Midbrain (tissue), 1 donor: ENCODE results near the gene PRR23B.
"Not testable (repeated sequence)": the region's sequence is repeated elsewhere in the genome, so short reads cannot be mapped to it uniquely, and the experiment has no call there.

Experiments
- DNase-seq: peaks from one replicate; lab custom pipeline; 2025; lab: John Stamatoyannopoulos, UW

The PRR23B gene

DNA sequence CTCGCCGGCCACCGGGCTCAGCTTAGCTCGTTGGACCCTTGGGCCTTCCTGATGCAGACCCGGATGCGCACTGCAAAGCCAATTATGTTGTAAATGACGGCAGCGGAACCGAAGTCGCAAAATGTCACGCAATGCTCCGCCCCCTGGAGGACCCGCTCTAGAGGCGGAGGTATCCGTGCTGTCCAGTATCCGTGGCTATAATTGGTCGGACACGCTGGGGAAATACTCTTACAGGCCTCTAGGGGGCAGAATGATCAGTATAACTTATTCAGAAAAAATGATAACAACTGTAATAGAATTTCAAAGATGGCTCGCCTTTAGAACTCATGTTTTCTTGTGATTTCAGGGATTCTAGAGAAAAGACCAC is at the start of gene PRR23B:
TSS of gene PRR23B (minus strand) at position 59 of the 367 bp plus-strand sequence. CDS start 265 bp downstream, outside the sequence.
- DNase-seq = no peak

DNA sequence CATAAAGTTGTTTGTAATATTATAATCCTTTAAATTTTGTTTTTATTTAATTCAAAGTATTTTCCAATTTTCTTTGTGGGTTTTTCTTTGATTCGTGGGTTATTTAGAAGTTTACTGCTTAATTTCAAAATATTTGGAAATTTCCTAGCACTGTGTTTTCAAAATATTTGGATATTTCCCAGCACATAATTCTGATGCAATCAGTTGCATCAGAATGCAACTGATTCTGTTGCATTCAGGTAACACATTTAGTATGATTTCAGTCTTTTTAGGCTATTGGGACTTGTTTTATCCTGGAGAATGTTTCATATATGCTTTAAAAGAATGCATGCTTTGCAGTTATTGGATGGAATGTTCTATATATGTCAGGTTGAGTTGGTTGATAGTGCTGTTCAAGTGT is 42.2 kb upstream of the PRR23B start:
- DNase-seq = no peak

- DNase-seq = no peak
These were observed 32.3 kb upstream of the PRR23B start for GRCh38 chr3:139052802-139053600.

GRCh38 chr3:139044366-139045210 is 23.9 kb upstream of the PRR23B start, which contains the start of gene PRR23C:
TSS of gene PRR23C (minus strand) at chr3:139044892. CDS start at chr3:139044620, 272 bp downstream.
- DNase-seq = no peak

DNA sequence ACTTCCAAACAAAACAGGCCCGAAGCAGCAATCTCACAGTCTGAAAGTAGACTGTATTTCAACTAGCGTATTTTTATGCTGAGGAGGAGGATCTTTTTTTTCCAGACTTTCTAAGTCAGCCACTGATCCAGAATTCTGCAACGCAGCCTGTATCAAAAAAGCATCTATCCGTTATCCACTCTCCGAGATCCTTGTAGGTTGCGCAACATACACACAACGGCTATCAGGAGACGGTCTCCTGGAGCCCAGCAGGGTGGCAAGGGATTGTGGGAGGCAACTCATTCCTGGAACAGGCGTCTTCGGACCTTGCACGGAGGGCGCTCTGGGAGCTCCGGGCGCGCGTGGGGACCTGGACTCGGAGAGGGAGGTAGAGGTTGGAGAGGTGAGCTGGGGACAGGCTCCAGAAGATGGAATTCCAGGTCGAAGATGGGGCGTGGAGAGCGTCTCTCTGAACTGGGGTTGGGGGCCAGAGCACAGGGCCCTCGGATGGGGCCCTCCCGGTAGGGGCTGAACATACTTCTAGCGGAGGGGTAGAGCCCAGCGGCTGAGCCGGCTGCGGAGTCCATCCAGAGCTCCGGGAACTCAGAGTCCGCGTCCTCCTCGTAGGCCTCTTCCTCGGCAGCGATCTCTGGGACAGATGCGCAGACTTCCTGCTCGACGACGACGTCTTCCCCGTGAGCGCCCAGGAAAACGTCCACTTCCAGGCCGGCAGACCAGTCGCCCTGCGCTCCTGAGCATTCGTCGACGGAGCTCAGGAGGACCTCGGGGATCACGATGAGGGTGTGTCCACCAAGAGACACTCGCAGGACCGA is 23.0 kb upstream of the PRR23B start:
- DNase-seq = no peak

DNA sequence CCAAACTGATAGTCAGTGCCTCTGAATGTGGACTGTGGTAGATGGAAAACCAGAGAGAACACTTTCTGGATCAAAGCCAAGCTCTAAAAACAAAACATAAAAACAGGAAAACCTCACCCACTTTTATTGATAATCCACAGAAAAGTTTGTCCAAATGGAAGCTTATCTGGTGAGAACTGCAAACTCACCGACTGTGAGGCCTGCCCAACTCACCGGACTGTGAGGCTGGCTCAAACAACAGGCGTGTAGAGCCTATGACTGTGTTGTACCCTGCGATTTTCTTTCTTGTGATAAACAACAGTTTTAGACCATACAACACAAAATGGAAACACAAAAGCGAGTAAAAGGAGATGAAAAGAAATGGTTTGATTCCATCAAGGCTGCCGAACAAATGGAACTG is 16.8 kb upstream of the PRR23B start:
- DNase-seq = no peak

- DNase-seq = no peak
These were observed 11.7 kb upstream of the PRR23B start for GRCh38 chr3:139032326-139033002.

GRCh38 chr3:139030576-139030975 is 9.8 kb upstream of the PRR23B start:
- DNase-seq = not testable (repeated sequence)

GRCh38 chr3:139024968-139025367 is 4.2 kb upstream of the PRR23B start:
- DNase-seq = no peak

- DNase-seq = no peak
These were observed 474 bp downstream of the PRR23B start for GRCh38 chr3:139020036-139020867.

DNA sequence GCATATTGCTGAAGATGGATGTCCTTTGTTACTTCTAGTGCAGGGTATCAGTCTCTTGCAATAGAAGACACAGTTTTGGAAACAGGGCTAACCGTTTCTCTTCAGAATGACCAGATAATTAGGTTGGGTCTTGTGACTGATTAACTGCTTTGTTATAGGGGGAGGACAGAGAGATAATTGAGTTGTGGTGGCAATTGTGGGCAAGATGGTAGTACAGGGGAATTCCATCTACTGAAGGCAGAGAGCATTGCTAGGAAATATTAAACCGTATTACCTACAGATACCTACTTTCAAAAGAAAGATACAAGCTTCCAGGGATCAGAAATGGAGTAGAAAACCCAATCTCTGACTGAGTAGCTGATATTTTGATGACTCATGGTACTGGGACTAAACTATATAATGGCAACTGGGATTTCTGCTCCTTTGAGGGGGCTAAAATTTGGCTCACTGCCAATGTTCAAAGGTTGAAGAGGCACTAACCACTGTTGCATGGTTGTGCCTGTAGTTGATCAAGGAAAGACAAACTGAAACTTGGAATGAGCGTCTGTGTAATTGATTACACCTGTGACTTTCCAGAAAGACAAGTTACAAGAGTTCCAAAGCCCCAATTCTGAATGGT is 4.2 kb downstream of the PRR23B start:
- no peak for DNase-seq

DNA sequence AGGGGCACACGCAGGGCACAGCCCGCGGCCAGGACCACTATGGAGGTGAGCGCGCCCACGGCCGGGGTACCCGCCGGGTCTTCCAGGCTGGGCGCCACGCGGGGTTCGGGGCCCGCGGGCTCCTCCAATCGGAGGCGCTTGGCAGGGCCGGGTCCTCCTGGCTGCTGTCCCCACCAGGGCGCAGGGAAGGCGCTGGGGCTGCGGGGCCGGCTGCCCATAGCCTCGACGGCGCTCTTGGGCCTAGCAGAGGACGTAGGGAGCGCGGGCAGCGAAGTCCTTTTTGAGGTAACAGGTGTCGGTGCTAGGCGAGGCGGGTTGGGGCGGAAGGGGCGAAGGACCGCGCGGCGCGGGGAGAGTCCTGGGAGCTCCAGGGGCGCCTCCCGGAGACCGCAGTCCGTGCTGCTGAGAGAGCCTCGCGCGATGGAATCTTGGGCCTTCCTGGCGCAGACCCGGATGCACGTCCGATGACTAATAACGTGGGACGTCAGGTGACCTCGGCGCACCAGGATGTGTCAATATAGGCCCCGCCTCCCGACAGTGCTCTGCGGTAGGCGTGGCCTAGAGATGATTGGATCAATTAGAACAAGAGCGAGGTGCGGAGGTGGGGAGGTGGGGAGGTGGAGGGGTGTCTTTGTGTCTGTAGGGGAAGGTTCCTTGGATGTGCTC is 14.5 kb downstream of the PRR23B start, which contains the start of gene PRR23A:
TSS of gene PRR23A (minus strand) at position 218 of the 666 bp plus-strand sequence. CDS start at position 218, 0 bp downstream.
- DNase-seq = no peak

- no peak for DNase-seq
These were observed 15.3 kb downstream of the PRR23B start for GRCh38 chr3:139005356-139005993.

DNA sequence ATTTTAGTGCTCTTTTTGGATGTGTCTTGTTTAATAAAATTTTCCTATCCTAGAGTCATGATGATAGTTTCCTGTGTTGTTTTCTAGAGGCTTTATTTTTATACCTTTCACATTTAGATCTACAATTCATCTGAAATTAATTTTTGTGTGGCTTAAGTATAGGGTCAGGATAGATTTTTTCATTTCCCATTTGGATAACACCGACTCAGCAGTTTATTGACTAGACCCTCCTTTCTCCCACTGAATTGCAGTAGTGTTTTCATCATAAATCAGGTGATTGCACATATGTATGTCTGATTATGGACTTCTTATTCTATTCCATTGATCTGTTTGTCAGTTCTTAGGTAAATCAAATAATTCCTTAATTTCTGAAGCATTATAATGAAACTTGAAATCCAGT is 25.0 kb downstream of the PRR23B start:
- DNase-seq = no peak

DNA sequence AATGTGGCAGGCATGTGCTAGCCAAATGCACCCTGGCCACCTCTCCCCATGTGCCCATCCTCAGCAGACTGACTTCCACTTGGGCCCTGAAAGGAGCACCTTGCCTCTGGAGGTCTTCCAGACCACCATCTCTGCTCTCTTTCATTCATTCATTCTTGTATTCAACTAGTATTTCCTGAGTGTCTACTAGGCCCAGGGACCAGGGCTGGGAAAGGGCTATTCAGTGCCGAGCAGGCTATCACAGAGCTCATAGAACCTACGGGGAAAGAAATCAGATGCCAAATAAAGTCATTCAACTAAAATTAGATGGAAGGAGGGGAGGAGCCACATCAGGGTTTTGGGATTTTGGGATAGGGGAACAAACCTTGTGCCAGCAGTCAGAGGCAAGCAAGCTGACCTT is 33.5 kb downstream of the PRR23B start:
- no peak for DNase-seq

GRCh38 chr3:138985932-138986331 is 34.8 kb downstream of the PRR23B start:
- no peak for DNase-seq

- no peak for DNase-seq
These were observed 35.9 kb downstream of the PRR23B start for GRCh38 chr3:138984816-138985215.

DNA sequence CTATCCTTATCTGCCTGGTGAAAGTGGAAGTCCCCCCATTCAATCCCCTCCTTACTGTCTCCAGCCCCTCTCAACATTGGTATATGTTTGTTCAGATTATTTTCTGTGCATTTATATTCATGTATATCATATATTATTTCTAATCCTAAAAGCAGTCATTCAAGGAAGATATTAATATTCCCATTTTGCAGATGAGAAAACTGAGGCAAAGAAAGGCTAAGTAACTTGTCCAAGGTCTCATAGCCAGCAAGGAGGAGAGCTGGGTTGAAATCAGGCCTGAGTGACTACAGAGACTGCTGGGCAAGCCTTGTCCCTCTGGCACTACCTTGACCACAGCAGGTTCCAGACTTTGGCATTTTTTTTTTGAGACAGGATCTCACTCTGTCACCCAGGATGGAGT is 44.7 kb downstream of the PRR23B start:
- DNase-seq = no peak

GRCh38 chr3:138975351-138975750 is 45.4 kb downstream of the PRR23B start:
- DNase-seq = no peak
